Caco-2 (cell line): ENCODE data around the gene RNF13. TPM values are rescaled to one million over a fixed set of nuclear protein-coding genes. Genes with fewer than 3 reads are reported as not detected.

ENCODE experiments used
- BruUV-seq: library from RNA; stranded (reverse); fragments of 400-500 nt; replicated peaks from 2 replicates; lab custom pipeline; 2021; lab: Mats Ljungman, UMichigan
- CTCF ChIA-PET: fragments of 300-600 bp; sonication (Branson Sonifier 250); formaldehyde crosslinking; loops from one replicate; lab custom pipeline; 2022; ENCODE audit warnings: antibody characterized with exemption; lab: Charles Lee
- POLR2A ChIA-PET: fragments of 300-600 bp; sonication (Branson Sonifier 250); formaldehyde crosslinking; loops from one replicate; lab custom pipeline; 2022; ENCODE audit warnings: antibody characterized with exemption; lab: Charles Lee
- DNase-seq, 2 experiments: peaks; one replicate each; pipeline versions ENCODE4 v3.0.0 to v3.0.0-alpha.2; 2020 to 2022
- H3K27me3 ChIP-seq: replicated peaks from 2 replicates; pipeline ENCODE4 v1.6.0; 2011; ENCODE audit warnings: low read length; ENCODE audit not compliant: control insufficient read depth, insufficient read depth
- H3K36me3 ChIP-seq: 2 replicates; pipeline ENCODE4 v1.5.1; 2011; ENCODE audit warnings: low read length; ENCODE audit not compliant: control insufficient read depth, insufficient read depth
- H3K4me1 ChIP-seq: fragments of 250-450 bp; sonication (Bioruptor Pico); 2 replicates; pipeline ENCODE4 v1.5.1; 2020; ENCODE audit warnings: mild to moderate bottlenecking
- H3K4me3 ChIP-seq: 2 replicates; pipeline ENCODE4 v1.5.1; 2011; ENCODE audit warnings: low read depth, mild to moderate bottlenecking, control low read depth, low read length
- H3K9me3 ChIP-seq: fragments of 250-450 bp; sonication (Bioruptor Pico); 2 replicates; pipeline ENCODE4 v1.5.1; 2020; ENCODE audit warnings: mild to moderate bottlenecking, moderate library complexity
- H3K27ac Mint-ChIP-seq: one replicate; pipeline ENCODE4 v1.8.0; 2022; ENCODE audit warnings: mixed read lengths; ENCODE audit not compliant: unreplicated experiment
- H3K27me3 Mint-ChIP-seq: one replicate; pipeline ENCODE4 v1.8.0; 2022; ENCODE audit warnings: mixed read lengths; ENCODE audit not compliant: insufficient read depth, unreplicated experiment
- H3K36me3 Mint-ChIP-seq: one replicate; pipeline ENCODE4 v1.8.0; 2022; ENCODE audit warnings: mild to moderate bottlenecking, mixed read lengths; ENCODE audit not compliant: insufficient read depth, unreplicated experiment
- H3K4me1 Mint-ChIP-seq: one replicate; pipeline ENCODE4 v1.8.0; 2022; ENCODE audit warnings: low read depth, mixed read lengths; ENCODE audit not compliant: unreplicated experiment
- H3K4me3 Mint-ChIP-seq: one replicate; pipeline ENCODE4 v1.8.0; 2022; ENCODE audit warnings: mild to moderate bottlenecking, moderate library complexity, mixed read lengths; ENCODE audit not compliant: unreplicated experiment
- H3K9me3 Mint-ChIP-seq: one replicate; pipeline ENCODE4 v1.8.0; 2022; ENCODE audit warnings: mixed read lengths; ENCODE audit not compliant: unreplicated experiment
- intact Hi-C: fragments of 100-400 bp; cut with micrococcal nuclease; formaldehyde crosslinking; loops from one replicate; pipeline ENCODE4 v1.10.0; 2022; ENCODE audit not compliant: unreplicated experiment
- total RNA-seq: library from RNA; stranded (reverse); gene quantifications from 2 replicates; pipeline ENCODE4 v1.2.3, GENCODE V29; 2022
- TF ChIP-seq, protein P1 (sequence below), 2 experiments: fragments of 200-600 bp in 1 of 2; IDR thresholded peaks; 1 replicate in 1 of 2; 2 replicates in 1 of 2; pipeline versions ENCODE4 v1.5.1 to v1.8.0; 2011 to 2022; ENCODE audit warnings: antibody characterized with exemption in 1 of 2, control low read depth in 1 of 2, inconsistent platforms in 1 of 2, low read depth in 1 of 2, low read length in 1 of 2, mild to moderate bottlenecking in 1 of 2, moderate library complexity in 1 of 2; ENCODE audit not compliant: insufficient read depth in 1 of 2, severe bottlenecking in 1 of 2, unreplicated experiment in 1 of 2

Gene RNF13
- total RNA-seq, 1 experiment from 2014 or later = 44.2 TPM

DNA sequence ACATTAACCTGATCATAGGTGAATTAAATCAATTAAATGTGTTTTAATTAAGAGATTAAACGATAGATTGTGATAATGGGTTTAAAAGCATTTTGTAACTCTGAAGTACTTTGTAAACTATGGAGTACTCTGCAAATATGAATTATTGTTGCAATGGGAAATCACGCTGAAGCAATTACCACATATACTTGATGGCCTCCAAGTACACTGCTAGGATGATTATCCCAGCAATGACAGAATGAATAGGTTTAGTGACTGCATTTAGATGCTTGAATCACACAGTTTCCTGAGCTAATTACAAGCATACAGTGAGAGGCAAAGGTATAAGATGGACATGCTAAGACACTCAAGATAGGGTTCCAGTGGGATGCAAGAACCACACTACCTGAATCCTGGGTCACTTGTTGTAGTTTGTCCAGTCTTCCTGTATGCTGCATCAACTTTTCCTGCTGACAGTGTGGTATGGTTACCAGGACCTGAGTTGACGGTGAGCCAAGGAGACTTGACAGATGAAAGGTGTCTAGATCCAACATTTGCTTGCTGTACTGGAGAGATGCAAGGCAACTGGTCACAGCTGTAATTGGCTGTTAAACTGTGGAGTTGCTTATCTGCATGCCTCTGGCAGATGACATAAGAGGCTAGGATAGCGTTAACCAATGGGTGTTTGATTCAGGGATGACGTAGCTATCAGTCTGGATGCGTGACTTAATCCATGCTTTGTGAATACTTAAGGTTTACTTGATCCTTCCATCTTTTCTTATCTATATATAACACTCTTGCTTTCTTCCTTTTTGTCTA, 38.0 kb downstream of the RNF13 start:
- Histone ChIP-seq H3K9me3 (no peaks in the 10 kb centered on the region), H3K27me3 (no peaks in the 10 kb centered on the region), H3K36me3 (no peaks in the 10 kb centered on the region), H3K4me3 (no peak overlapping the region), H3K4me1 (no peaks in the 10 kb centered on the region)
- H3K27me3 Mint-ChIP-seq = no peaks in the 10 kb centered on the region
- ChIA-PET CTCF (no interaction called here), POLR2A (no interaction called here)
- H3K27ac Mint-ChIP-seq = no peak overlapping the region
- no peaks in the 10 kb centered on the region for H3K36me3 Mint-ChIP-seq
- intact Hi-C loops = no loop called here
- BruUV-seq = no TSS peak
- H3K9me3 Mint-ChIP-seq = no peaks in the 10 kb centered on the region
- H3K4me3 Mint-ChIP-seq = no peak overlapping the region
- TF ChIP-seq, protein P1, sequence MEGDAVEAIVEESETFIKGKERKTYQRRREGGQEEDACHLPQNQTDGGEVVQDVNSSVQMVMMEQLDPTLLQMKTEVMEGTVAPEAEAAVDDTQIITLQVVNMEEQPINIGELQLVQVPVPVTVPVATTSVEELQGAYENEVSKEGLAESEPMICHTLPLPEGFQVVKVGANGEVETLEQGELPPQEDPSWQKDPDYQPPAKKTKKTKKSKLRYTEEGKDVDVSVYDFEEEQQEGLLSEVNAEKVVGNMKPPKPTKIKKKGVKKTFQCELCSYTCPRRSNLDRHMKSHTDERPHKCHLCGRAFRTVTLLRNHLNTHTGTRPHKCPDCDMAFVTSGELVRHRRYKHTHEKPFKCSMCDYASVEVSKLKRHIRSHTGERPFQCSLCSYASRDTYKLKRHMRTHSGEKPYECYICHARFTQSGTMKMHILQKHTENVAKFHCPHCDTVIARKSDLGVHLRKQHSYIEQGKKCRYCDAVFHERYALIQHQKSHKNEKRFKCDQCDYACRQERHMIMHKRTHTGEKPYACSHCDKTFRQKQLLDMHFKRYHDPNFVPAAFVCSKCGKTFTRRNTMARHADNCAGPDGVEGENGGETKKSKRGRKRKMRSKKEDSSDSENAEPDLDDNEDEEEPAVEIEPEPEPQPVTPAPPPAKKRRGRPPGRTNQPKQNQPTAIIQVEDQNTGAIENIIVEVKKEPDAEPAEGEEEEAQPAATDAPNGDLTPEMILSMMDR (IDR thresholded peaks at IDR 0.05; ENCODE audit: insufficient read depth in 1 of 2, low read depth in 1 of 2, low read length in 1 of 2, severe bottlenecking in 1 of 2, unreplicated experiment in 1 of 2) = no peak
- H3K4me1 Mint-ChIP-seq = no peaks in the 10 kb centered on the region
- DNase-seq = no peak

DNA sequence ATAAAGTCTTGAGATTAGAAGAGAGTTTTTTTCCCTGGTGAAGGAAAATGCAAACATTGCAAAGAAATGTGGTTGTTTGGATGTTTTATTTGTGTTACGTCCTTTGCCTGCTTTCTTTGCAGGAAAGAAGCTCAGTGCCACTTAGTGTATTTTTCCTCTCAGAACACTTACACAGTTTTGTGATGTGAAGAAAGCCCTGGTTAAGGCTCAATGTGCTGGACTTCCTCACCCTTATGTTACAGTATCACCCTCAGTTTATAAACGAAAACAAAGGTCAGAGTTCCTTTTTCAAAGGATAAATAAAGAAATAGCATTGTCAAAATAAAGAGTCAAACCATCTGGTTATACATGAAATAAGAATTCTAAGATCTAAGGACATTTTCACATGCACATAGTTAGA, 45.9 kb downstream of the RNF13 start:
- no peaks in the 10 kb centered on the region for H3K36me3 Mint-ChIP-seq
- Histone ChIP-seq H3K36me3 (no peaks in the 10 kb centered on the region), H3K27me3 (no peaks in the 10 kb centered on the region), H3K9me3 (no peaks in the 10 kb centered on the region), H3K4me3 (no peak overlapping the region), H3K4me1 (no peaks in the 10 kb centered on the region)
- TF ChIP-seq, protein P1 (IDR thresholded peaks at IDR 0.05; ENCODE audit: insufficient read depth in 1 of 2, low read depth in 1 of 2, low read length in 1 of 2, severe bottlenecking in 1 of 2, unreplicated experiment in 1 of 2) = no peak
- intact Hi-C loops = no loop called here
- POLR2A ChIA-PET = no interaction called here
- no peak overlapping the region for H3K27ac Mint-ChIP-seq
- no peak overlapping the region for H3K4me3 Mint-ChIP-seq
- H3K4me1 Mint-ChIP-seq = no peaks in the 10 kb centered on the region
- CTCF ChIA-PET = no interaction called here
- no TSS peak for BruUV-seq
- H3K27me3 Mint-ChIP-seq = no peaks in the 10 kb centered on the region
- no peaks in the 10 kb centered on the region for H3K9me3 Mint-ChIP-seq
- DNase-seq = no peak

DNA sequence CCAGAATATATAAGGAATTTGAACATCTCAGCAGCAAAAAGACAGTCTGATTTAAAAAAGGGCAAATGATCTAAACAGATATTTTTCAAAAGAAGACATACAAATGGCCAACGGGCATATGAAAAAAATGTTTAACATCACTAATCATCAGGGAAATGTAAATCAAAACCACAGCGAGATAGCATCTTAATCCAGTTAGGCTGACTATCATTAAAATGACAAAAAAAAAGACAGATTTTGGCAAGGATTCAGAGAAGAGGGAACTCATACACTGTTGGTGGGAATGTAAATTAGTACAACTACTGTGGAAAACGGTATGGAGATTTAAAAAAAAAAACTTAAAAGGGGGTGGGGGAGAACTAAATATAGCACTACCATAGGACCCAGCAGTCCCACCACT, 47.9 kb downstream of the RNF13 start:
- Histone ChIP-seq H3K9me3 (no peaks in the 10 kb centered on the region), H3K4me1 (no peaks in the 10 kb centered on the region), H3K27me3 (no peaks in the 10 kb centered on the region), H3K4me3 (no peak overlapping the region), H3K36me3 (no peaks in the 10 kb centered on the region)
- ChIA-PET POLR2A (no interaction called here), CTCF (no interaction called here)
- DNase-seq = no peak
- Mint-ChIP-seq H3K4me3 (no peak overlapping the region), H3K9me3 (no peaks in the 10 kb centered on the region), H3K4me1 (no peaks in the 10 kb centered on the region), H3K27me3 (no peaks in the 10 kb centered on the region), H3K36me3 (no peaks in the 10 kb centered on the region), H3K27ac (no peak overlapping the region)
- BruUV-seq = no TSS peak
- TF ChIP-seq, protein P1 (IDR thresholded peaks at IDR 0.05; ENCODE audit: insufficient read depth in 1 of 2, low read depth in 1 of 2, low read length in 1 of 2, severe bottlenecking in 1 of 2, unreplicated experiment in 1 of 2) = no peak
- intact Hi-C loops = no loop called here
